ENCODE measurements around the gene OPN4.

OPN4 gene

DNA sequence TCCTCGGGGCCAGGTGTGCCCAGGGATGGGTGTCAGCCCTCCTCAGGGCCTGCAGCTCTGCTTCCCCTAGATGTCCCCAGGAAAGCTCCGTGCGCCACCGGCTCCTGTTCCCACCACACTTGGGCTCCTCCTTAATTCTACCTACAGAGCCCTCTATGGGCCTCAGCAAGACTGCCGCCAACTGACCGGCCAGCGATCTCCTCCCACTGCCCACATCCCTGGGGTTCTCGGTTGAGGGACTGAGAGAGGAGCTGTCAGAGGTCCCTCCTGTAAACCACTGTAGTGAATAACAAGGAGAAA lies 8.6 kb downstream of the OPN4 start:
- no peak for DNase-seq (ENCODE audit: low read depth in 1 of 2, low spot score in 1 of 2)
- Histone ChIP-seq H3K27ac (replicated peaks) (no peak overlapping the region), H3K4me3 (replicated peaks; ENCODE audit: insufficient read depth, low read length) (no peak overlapping the region), H3K27me3 (ENCODE audit: insufficient read depth, poor library complexity, severe bottlenecking) (no peaks in the 10 kb centered on the region)
- no peak for TF ChIP-seq GABPA (IDR thresholded peaks at IDR 0.05; ENCODE audit: low read depth)

DNA sequence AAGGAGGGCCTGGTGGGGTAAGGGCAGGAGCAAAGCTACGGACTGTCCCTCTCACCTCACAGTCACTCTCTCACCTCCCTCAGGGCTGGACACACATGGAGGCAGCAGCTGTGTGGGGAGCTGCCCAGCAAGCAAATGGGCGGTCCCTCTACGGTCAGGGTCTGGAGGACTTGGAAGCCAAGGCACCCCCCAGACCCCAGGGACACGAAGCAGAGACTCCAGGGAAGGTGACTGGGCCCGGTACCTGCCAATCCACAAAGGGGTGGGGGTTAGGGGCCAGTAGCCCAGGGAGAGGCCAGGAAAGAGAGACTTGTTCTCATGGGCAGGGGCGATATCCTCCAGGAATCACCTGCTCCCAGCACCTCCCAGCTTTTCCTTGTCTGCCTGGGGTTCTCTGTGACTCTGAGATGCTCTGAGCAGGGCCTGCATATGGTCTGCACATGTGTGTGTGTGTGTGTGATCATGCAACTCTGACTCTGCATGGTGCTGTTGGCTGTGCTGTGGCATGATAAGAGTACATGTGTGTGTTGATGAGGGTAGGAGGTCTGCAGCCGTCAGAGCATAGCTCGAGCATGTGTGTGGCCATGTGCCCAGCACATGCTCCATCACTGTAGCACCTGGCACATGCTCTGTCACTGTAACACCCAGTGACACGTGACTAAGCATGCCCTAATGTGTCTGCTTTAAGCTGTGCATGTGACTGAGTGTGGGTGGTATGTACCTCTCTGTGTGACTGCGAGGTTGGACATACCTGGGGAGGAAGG lies 9.4 kb downstream of the OPN4 start:
- no peak overlapping the region for H3K4me3 ChIP-seq (replicated peaks; ENCODE audit: insufficient read depth, low read length)
- H3K27me3 ChIP-seq (ENCODE audit: insufficient read depth, poor library complexity, severe bottlenecking): no peaks in the 10 kb centered on the region
- H3K27ac ChIP-seq (replicated peaks): no peak overlapping the region
- TF ChIP-seq POLR2AphosphoS5 (IDR thresholded peaks at IDR 0.05; ENCODE audit: low read depth) (no peak), SPI1 (IDR thresholded peaks at IDR 0.05; ENCODE audit: borderline replicate concordance, low read depth) (no peak), GABPA (IDR thresholded peaks at IDR 0.05; ENCODE audit: low read depth) (no peak)
- TF ChIP-seq, protein P1, sequence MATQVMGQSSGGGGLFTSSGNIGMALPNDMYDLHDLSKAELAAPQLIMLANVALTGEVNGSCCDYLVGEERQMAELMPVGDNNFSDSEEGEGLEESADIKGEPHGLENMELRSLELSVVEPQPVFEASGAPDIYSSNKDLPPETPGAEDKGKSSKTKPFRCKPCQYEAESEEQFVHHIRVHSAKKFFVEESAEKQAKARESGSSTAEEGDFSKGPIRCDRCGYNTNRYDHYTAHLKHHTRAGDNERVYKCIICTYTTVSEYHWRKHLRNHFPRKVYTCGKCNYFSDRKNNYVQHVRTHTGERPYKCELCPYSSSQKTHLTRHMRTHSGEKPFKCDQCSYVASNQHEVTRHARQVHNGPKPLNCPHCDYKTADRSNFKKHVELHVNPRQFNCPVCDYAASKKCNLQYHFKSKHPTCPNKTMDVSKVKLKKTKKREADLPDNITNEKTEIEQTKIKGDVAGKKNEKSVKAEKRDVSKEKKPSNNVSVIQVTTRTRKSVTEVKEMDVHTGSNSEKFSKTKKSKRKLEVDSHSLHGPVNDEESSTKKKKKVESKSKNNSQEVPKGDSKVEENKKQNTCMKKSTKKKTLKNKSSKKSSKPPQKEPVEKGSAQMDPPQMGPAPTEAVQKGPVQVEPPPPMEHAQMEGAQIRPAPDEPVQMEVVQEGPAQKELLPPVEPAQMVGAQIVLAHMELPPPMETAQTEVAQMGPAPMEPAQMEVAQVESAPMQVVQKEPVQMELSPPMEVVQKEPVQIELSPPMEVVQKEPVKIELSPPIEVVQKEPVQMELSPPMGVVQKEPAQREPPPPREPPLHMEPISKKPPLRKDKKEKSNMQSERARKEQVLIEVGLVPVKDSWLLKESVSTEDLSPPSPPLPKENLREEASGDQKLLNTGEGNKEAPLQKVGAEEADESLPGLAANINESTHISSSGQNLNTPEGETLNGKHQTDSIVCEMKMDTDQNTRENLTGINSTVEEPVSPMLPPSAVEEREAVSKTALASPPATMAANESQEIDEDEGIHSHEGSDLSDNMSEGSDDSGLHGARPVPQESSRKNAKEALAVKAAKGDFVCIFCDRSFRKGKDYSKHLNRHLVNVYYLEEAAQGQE (IDR thresholded peaks at IDR 0.05; ENCODE audit: insufficient replicate concordance, low read depth): no peak
- TF ChIP-seq, protein P2, sequence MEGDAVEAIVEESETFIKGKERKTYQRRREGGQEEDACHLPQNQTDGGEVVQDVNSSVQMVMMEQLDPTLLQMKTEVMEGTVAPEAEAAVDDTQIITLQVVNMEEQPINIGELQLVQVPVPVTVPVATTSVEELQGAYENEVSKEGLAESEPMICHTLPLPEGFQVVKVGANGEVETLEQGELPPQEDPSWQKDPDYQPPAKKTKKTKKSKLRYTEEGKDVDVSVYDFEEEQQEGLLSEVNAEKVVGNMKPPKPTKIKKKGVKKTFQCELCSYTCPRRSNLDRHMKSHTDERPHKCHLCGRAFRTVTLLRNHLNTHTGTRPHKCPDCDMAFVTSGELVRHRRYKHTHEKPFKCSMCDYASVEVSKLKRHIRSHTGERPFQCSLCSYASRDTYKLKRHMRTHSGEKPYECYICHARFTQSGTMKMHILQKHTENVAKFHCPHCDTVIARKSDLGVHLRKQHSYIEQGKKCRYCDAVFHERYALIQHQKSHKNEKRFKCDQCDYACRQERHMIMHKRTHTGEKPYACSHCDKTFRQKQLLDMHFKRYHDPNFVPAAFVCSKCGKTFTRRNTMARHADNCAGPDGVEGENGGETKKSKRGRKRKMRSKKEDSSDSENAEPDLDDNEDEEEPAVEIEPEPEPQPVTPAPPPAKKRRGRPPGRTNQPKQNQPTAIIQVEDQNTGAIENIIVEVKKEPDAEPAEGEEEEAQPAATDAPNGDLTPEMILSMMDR (IDR thresholded peaks at IDR 0.05; ENCODE audit: insufficient read depth, low read length): no peak
- no peak for DNase-seq (ENCODE audit: low read depth in 1 of 2, low spot score in 1 of 2)

DNA sequence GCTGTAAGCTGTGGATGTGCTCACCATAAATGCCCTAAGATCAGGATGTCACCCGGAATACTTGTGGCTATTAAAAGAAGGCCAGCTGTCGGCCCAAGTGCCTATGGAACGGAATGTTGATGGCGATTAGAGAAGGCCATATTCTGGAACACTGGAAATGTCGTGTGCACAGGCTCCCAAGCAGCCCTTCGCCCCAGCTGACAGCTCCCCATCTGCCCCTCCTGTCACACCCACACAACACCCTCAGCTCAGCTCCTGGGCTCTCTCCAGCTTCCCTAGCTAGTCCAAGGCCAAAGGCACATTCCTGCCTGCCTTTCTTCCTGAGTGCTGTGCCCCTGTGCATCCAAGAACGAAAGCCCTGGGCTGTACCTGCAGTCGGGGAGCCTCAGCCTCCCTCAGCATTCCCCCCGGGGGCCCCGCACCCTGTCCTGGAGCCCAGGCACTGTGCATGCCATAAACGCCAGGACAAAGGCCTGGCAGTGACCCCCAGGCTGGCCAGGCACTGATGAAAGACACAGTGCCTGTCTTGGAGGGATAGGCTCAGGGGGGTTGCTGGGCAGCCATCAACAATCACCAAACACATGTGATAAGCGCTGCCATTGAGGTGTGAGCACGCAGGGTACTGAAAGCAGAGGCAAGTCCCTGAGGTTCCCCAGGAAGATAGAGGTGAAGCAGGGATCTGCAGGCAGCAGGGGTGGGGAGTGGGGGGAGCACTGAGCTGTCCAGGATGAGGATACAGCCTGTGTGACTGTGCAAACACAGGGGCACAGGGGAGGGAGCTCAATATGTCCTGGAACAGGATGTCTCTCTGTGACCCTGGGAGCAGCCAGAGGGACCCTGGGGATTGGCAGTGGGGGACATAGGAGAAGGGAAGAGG lies 10.2 kb downstream of the OPN4 start:
- no peak overlapping the region for H3K4me3 ChIP-seq (replicated peaks; ENCODE audit: insufficient read depth, low read length)
- H3K27ac ChIP-seq (replicated peaks): no peak overlapping the region
- no peak for DNase-seq (ENCODE audit: low read depth in 1 of 2, low spot score in 1 of 2)
- no peak for TF ChIP-seq GABPA (IDR thresholded peaks at IDR 0.05; ENCODE audit: low read depth)
- TF ChIP-seq, protein P2 (IDR thresholded peaks at IDR 0.05; ENCODE audit: insufficient read depth, low read length): no peak
- no peaks in the 10 kb centered on the region for H3K27me3 ChIP-seq (ENCODE audit: insufficient read depth, poor library complexity, severe bottlenecking)

DNA sequence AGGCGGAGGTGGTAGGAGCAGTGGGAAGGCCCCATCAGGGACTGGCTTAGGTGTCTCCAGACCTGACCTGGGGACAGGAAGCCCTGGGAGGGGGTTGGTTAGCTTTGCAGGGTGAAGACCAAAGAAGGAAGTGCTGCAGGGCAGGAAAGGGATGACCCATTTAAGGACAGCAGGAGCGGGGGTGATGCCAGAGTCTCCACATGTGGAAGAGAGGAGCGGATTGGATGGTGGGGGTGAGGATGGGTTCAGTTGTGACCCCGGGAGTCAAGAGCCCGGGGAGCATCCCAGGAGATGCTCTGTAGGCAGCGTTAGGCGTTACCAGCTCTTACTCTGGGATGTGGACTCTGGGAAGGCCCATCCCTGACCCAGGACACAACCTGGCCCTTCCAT lies 10.9 kb downstream of the OPN4 start:
- no peak overlapping the region for H3K4me3 ChIP-seq (replicated peaks; ENCODE audit: insufficient read depth, low read length)
- no peak for TF ChIP-seq GABPA (IDR thresholded peaks at IDR 0.05; ENCODE audit: low read depth)
- no peak for TF ChIP-seq SPI1 (IDR thresholded peaks at IDR 0.05; ENCODE audit: borderline replicate concordance, low read depth)
- no peak for TF ChIP-seq POLR2AphosphoS5 (IDR thresholded peaks at IDR 0.05; ENCODE audit: low read depth)
- TF ChIP-seq, protein P1 (IDR thresholded peaks at IDR 0.05; ENCODE audit: insufficient replicate concordance, low read depth): no peak
- TF ChIP-seq, protein P2 (IDR thresholded peaks at IDR 0.05; ENCODE audit: insufficient read depth, low read length): no peak
- H3K27ac ChIP-seq (replicated peaks): no peak overlapping the region
- no peaks in the 10 kb centered on the region for H3K27me3 ChIP-seq (ENCODE audit: insufficient read depth, poor library complexity, severe bottlenecking)
- DNase-seq (ENCODE audit: low read depth in 1 of 2, low spot score in 1 of 2): no peak

Data from HL-60 (cell line).